ENCODE results near the gene C3orf18. TPM values are rescaled to one million over a fixed set of nuclear protein-coding genes. Genes with fewer than 3 reads are reported as not detected.

C3orf18 gene
- total RNA-seq, 4 donors from 2014 or later: 12.6 to 27.4 (median 15.4) TPM

- Histone ChIP-seq H3K36me3 (peaks cover 0 to 6% of the 10 kb centered on the region in 2 donors), H3K9me3 (no peaks in the 10 kb centered on the region), H3K4me3 (peak overlapping the region in 1 of 4 donors; percentile 89), H3K27me3 (no peaks in the 10 kb centered on the region), H3K4me1 (peaks cover 44 to 47% of the 10 kb centered on the region in 2 donors), H3K27ac (peak overlapping the region; percentile 95 to 99 (median 96))
- intact Hi-C loops (cut with DNase I; ENCODE audit: low total_unique reads): loop anchor here (2.0 to 5.0 kb wide), 2 partner anchors 94 to 256 kb away; partner anchors contain the start of gene TMEM115
- TF ChIP-seq CTCF (IDR thresholded peaks at IDR 0.05 in 4 of 5, conservative IDR thresholded peaks at IDR 0.05 in 1 of 5) (no peak), POLR2A (IDR thresholded peaks at IDR 0.05) (no peak)
- in situ Hi-C loops (cut with MboI; ENCODE audit: low sequenced_read_pairs in 4 of 4): loop anchor here (5.0 to 25.0 kb wide), 5 partner anchors 36 to 892 kb away; partner anchors contain the start of genes DCAF1 (in 1 of the 4), MANF (in 1 of the 4) and RBM15B (in 1 of the 4)
- DNase-seq: no peak
- no peak for ATAC-seq
Measured at GRCh38 chr3:50612970-50613846, 45.7 kb upstream of the C3orf18 start.

- no peaks in the 10 kb centered on the region for H3K9me3 ChIP-seq
- H3K36me3 ChIP-seq: peaks cover 0 to 14% of the 10 kb centered on the region in 2 donors
- in situ Hi-C loops (cut with MboI; ENCODE audit: low sequenced_read_pairs in 4 of 4) (loop anchor here (5.0 to 25.0 kb wide), 5 partner anchors 35 to 892 kb away; partner anchors contain the start of genes DCAF1 (in 1 of the 4), MANF (in 1 of the 4) and RBM15B (in 1 of the 4)), intact Hi-C loops (cut with DNase I; ENCODE audit: low total_unique reads) (loop anchor here (2.0 to 5.0 kb wide), 2 partner anchors 94 to 255 kb away; partner anchors contain the start of gene TMEM115)
- no peak for DNase-seq
- H3K27ac ChIP-seq: peak overlapping the region; percentile 95 to 99 (median 96)
- peak in 1 of 2 donors; percentile 50 for TF ChIP-seq POLR2A (IDR thresholded peaks at IDR 0.05)
- no peak for TF ChIP-seq CTCF (IDR thresholded peaks at IDR 0.05 in 4 of 5, conservative IDR thresholded peaks at IDR 0.05 in 1 of 5)
- no peaks in the 10 kb centered on the region for H3K27me3 ChIP-seq
- peaks cover 47 to 55% of the 10 kb centered on the region in 2 donors for H3K4me1 ChIP-seq
- peak in 1 of 2 donors; percentile 8 for ATAC-seq
- peak overlapping the region; percentile 65 to 89 (median 77) for H3K4me3 ChIP-seq
Measured at GRCh38 chr3:50612234-50612882, 44.8 kb upstream of the C3orf18 start.

GRCh38 chr3:50611464-50612233 is 44.1 kb upstream of the C3orf18 start, which contains the start of gene CISH:
Gene CISH (minus strand): TSS chr3:50611774. CDS start chr3:50611650, 124 bp downstream.
- Histone ChIP-seq H3K4me3 (peak within 1 kb of the TSS; percentile 65 to 89 (median 77)), H3K27me3 (no peaks in the 10 kb centered on the region), H3K36me3 (peaks cover 2 to 21% of the 10 kb centered on the region in 2 donors), H3K27ac (peak within 1 kb of the TSS; percentile 95 to 99 (median 96)), H3K4me1 (peaks cover 54 to 62% of the 10 kb centered on the region in 2 donors), H3K9me3 (no peaks in the 10 kb centered on the region)
- DNase-seq: peak; percentile 90 to 94
- peak; percentile 60 to 64 for ATAC-seq
- intact Hi-C loops (cut with DNase I; ENCODE audit: low total_unique reads): loop anchor here (2.0 to 5.0 kb wide), 2 partner anchors 93 to 254 kb away; partner anchors contain the start of gene TMEM115
- in situ Hi-C loops (cut with MboI; ENCODE audit: low sequenced_read_pairs in 4 of 4): loop anchor here (5.0 to 25.0 kb wide), 5 partner anchors 34 to 893 kb away; partner anchors contain the start of genes DCAF1 (in 1 of the 4), MANF (in 1 of the 4) and RBM15B (in 1 of the 4)
- TF ChIP-seq CTCF (IDR thresholded peaks at IDR 0.05 in 4 of 5, conservative IDR thresholded peaks at IDR 0.05 in 1 of 5) (peak in 3 of 5 experiments; percentile 18 to 61 (median 28)), POLR2A (IDR thresholded peaks at IDR 0.05) (peak; percentile 94 to 96)
